Measurements from ENCODE around the gene OS9.

OS9 gene

DNA sequence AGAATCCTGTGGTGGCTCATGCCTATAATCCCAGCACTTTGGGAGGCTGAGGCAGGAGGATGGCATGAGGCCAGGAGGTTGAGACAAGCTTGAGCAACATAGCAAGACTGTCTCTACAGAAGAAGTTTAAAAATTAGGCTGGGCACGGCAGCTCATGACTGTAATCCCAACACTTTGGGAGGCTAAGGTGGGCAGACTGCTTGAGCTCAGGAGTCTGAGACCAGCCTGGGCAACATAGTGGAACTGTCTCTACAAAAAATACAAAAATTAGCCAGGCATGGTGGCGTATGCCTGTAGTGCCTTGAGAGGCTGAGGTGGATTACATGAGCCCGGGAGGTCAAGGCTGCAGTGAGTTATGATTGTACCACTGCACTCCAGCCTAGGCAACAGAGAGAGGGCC is 73.9 kb downstream of the OS9 start:
- TF ChIP-seq, protein P1, sequence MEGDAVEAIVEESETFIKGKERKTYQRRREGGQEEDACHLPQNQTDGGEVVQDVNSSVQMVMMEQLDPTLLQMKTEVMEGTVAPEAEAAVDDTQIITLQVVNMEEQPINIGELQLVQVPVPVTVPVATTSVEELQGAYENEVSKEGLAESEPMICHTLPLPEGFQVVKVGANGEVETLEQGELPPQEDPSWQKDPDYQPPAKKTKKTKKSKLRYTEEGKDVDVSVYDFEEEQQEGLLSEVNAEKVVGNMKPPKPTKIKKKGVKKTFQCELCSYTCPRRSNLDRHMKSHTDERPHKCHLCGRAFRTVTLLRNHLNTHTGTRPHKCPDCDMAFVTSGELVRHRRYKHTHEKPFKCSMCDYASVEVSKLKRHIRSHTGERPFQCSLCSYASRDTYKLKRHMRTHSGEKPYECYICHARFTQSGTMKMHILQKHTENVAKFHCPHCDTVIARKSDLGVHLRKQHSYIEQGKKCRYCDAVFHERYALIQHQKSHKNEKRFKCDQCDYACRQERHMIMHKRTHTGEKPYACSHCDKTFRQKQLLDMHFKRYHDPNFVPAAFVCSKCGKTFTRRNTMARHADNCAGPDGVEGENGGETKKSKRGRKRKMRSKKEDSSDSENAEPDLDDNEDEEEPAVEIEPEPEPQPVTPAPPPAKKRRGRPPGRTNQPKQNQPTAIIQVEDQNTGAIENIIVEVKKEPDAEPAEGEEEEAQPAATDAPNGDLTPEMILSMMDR (IDR thresholded peaks at IDR 0.05) = no peak

DNA sequence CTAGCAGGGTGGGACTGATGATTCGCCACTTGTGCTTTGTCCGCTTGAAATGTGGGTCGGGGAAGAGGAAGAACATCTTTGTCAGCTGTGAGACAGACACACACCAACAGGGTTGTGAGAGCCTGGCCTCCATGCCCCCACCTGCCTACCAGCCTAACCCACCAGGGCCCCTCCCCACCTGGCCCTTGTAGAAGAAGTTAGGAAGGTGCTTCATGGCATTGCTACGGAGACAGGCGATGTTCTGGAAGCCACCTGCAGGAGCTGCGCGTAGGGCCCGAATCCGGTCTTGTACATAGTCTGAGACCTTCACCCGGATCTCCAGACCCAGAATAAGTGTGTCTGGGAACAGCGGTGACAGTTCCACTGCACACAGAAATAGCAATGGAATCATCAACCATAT is 75.7 kb downstream of the OS9 start:
- TF ChIP-seq, protein P1 (IDR thresholded peaks at IDR 0.05) = no peak
- no peak for DNase-seq (ENCODE audit: low spot score)
- no peak overlapping the region for H3K4me3 ChIP-seq
- H3K27ac ChIP-seq = no peak overlapping the region

More for the DNA sequence above, 73.9 kb downstream of the OS9 start:
- H3K27ac ChIP-seq = no peak overlapping the region
- no peak for DNase-seq (ENCODE audit: low spot score)
- no peak overlapping the region for H3K4me3 ChIP-seq

DNA sequence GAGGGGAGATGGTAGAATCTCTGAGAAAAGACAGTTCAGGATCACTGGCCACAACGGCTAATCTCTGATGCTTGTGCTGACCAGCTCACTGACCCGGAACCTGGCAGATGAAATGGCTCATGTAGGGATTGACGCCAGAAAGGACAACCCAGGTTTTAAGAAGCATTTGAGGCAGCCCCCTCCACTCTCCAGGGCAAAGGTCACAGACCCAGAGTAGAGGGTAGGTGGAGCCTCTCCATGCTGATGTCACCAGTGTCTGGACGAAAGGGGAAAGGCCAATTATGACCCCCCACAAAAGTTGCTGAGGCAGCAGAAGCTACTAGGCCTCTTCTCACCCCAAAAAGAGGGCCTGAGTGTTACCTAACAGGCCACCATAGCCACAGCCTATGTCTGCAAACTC is 76.8 kb downstream of the OS9 start:
- H3K27ac ChIP-seq = no peak overlapping the region
- TF ChIP-seq, protein P1 (IDR thresholded peaks at IDR 0.05) = no peak
- no peak overlapping the region for H3K4me3 ChIP-seq
- DNase-seq (ENCODE audit: low spot score) = no peak

Measured in coronary artery (tissue), 2 donors.